GM19395 (cell line): ENCODE results near the gene DPM3.
"Not testable (repeated sequence)": the region's sequence is repeated elsewhere in the genome, so short reads cannot be mapped to it uniquely, and the experiment has no call there.

Experiments
- ATAC-seq: cut with Tn5 transposase; IDR thresholded peaks from one replicate; pipeline ENCODE4 v1.9.1; 2021; ENCODE audit warnings: mild to moderate bottlenecking, moderate library complexity; ENCODE audit not compliant: unreplicated experiment

Gene DPM3

GRCh38 chr1:155126556-155127104 is 13.7 kb downstream of the DPM3 start:
- ATAC-seq = no peak

- no peak for ATAC-seq
These were observed 14.3 kb downstream of the DPM3 start for GRCh38 chr1:155125946-155126555.

- no peak for ATAC-seq
These were observed 14.8 kb downstream of the DPM3 start for GRCh38 chr1:155125511-155125945.

GRCh38 chr1:155124503-155125463 is 15.5 kb downstream of the DPM3 start:
- ATAC-seq = no peak

- no peak for ATAC-seq
These were observed 16.5 kb downstream of the DPM3 start for GRCh38 chr1:155123801-155124200.

- ATAC-seq = no peak
These were observed 18.0 kb downstream of the DPM3 start for GRCh38 chr1:155122308-155122707.

- no peak for ATAC-seq
These were observed 19.1 kb downstream of the DPM3 start for GRCh38 chr1:155121249-155121648.

- no peak for ATAC-seq
These were observed 20.1 kb downstream of the DPM3 start for GRCh38 chr1:155120253-155120652.

- ATAC-seq = not testable (repeated sequence)
These were observed 22.2 kb downstream of the DPM3 start for GRCh38 chr1:155118090-155118489.

- no peak for ATAC-seq
These were observed 22.7 kb downstream of the DPM3 start for GRCh38 chr1:155117610-155118009.

- ATAC-seq = no peak
These were observed 24.1 kb downstream of the DPM3 start for GRCh38 chr1:155116113-155116764.

- no peak for ATAC-seq
These were observed 26.8 kb downstream of the DPM3 start for GRCh38 chr1:155113450-155113980.

- no peak for ATAC-seq
These were observed 29.5 kb downstream of the DPM3 start for GRCh38 chr1:155110826-155111225.

- ATAC-seq = no peak
These were observed 29.9 kb downstream of the DPM3 start for GRCh38 chr1:155110381-155110780.

GRCh38 chr1:155108296-155108695 is 32.0 kb downstream of the DPM3 start:
- ATAC-seq = no peak

GRCh38 chr1:155107309-155108264 is 32.7 kb downstream of the DPM3 start:
- no peak for ATAC-seq

- ATAC-seq = no peak
These were observed 33.5 kb downstream of the DPM3 start for GRCh38 chr1:155106862-155107261.

- no peak for ATAC-seq
These were observed 34.7 kb downstream of the DPM3 start for GRCh38 chr1:155105604-155106011.

- no peak for ATAC-seq
These were observed 35.5 kb downstream of the DPM3 start for GRCh38 chr1:155104605-155105534.
